AG10803 (cell line): ENCODE results near the gene COG7.
"Not testable (repeated sequence)": the region's sequence is repeated elsewhere in the genome, so short reads cannot be mapped to it uniquely, and the experiment has no call there.

Source experiments
- DNase-seq: peaks from one replicate; pipeline ENCODE4 v3.0.0; 2010; ENCODE audit warnings: low read depth
- H3K4me3 ChIP-seq: 2 replicates; pipeline ENCODE4 v1.5.1; 2011; ENCODE audit warnings: mild to moderate bottlenecking, low read length, control low read depth
- TF ChIP-seq, protein P1 (sequence below): conservative IDR thresholded peaks from 2 replicates; pipeline ENCODE4 v1.5.1; 2011; ENCODE audit warnings: mild to moderate bottlenecking, low read length, control low read depth, inconsistent platforms

COG7 gene

DNA sequence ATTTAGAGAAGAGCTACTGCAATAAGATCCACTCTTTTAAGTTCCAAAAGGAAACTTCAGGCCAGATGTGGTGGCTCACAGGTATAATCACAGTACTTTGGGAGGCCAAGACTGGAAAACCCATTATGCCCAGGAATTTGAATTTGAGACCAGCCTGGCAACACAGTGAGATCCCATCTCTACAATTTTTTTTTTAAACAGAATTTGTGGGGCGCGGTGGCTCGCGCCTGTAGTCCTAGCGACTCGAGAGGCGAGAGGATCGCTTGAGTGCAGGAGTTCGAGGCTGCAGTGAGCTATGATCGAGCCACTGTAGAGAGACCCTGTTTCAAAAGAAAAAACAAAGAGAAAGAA, 793 bp downstream of the COG7 start:
- TF ChIP-seq, protein P1, sequence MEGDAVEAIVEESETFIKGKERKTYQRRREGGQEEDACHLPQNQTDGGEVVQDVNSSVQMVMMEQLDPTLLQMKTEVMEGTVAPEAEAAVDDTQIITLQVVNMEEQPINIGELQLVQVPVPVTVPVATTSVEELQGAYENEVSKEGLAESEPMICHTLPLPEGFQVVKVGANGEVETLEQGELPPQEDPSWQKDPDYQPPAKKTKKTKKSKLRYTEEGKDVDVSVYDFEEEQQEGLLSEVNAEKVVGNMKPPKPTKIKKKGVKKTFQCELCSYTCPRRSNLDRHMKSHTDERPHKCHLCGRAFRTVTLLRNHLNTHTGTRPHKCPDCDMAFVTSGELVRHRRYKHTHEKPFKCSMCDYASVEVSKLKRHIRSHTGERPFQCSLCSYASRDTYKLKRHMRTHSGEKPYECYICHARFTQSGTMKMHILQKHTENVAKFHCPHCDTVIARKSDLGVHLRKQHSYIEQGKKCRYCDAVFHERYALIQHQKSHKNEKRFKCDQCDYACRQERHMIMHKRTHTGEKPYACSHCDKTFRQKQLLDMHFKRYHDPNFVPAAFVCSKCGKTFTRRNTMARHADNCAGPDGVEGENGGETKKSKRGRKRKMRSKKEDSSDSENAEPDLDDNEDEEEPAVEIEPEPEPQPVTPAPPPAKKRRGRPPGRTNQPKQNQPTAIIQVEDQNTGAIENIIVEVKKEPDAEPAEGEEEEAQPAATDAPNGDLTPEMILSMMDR: no peak
- no peak for DNase-seq
- peak overlapping the region; percentile 94 for H3K4me3 ChIP-seq

DNA sequence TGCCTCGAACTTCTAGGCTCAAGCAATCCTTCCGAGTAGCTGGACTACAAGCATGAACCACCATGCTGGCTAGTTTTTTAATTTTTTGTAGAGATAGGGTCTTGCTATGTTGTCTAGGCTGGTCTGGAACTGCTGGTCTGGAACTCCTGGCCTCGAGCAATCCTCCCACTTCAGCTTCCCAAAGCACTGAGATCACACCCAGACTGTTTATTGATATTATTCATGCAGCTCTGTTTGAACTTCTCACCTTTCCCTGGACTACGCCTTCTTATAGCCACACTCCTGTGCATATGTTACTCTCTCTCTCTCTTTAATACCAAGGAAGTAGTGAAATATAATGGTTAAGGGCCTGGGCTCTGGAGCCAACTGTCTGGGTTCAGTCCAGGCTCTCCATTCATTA, 4.6 kb downstream of the COG7 start:
- H3K4me3 ChIP-seq: no peak overlapping the region
- TF ChIP-seq, protein P1: no peak
- no peak for DNase-seq

DNA sequence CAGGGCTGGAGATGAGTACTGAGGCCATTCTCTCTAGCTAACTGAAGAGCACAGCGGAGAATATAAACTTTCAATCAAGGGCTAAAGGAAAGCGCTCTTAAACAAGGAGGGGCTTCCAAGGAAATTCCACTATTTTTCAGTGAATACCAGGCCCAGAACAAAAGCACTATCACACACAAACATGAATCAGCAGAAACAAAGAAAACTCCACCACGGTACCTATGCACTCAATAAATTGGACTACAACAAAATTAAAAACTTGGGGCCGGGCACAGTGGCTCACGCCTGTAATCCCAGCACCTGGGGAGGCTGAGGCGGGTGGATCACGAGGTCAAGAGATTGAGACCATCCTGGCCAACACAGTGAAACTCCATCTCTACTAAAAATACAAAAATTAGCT, 15.4 kb downstream of the COG7 start:
- H3K4me3 ChIP-seq, DNase-seq: not testable (repeated sequence)

DNA sequence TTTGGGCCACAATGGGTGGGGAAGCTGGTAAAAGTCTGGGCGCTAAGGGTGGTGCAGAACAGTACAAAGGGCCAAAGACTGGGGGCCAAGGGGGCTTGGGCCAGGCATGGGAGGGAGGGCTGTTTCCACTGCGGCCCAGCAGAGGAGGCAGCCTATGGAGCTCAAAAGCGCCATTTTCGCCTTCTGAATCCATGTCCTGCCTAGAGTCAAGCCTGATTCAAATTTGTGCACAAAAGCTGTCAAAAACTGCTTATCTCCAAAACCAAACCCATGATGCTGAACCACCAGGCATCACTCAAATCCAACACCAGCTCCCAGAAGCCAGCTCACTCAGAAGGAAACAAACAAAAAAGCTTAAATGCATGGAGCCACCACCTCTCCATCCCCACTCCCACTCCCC, 16.0 kb downstream of the COG7 start:
- no peak for DNase-seq
- TF ChIP-seq, protein P1: no peak
- no peak overlapping the region for H3K4me3 ChIP-seq

DNA sequence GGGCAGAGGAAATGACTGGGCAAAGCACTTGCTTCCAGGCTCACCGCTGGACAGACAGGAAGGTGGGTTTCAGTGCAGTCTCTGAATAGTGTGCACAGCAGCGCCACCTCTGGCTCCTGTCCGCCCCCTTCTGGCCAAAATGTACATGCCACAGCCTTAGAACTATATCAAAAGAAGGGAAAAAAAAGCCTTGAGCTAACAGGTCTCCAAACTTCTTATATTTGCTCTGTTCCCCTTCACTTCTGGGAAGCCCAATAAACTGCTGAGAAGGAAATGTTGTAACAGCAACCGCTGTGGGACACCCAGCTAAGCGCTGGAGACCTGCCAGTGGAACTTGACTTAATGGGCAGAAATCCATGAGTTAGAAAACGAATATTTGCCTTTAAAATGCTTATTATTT, 17.5 kb downstream of the COG7 start:
- peak; percentile 36 for DNase-seq
- TF ChIP-seq, protein P1: peak; percentile 80
- H3K4me3 ChIP-seq: no peak overlapping the region

DNA sequence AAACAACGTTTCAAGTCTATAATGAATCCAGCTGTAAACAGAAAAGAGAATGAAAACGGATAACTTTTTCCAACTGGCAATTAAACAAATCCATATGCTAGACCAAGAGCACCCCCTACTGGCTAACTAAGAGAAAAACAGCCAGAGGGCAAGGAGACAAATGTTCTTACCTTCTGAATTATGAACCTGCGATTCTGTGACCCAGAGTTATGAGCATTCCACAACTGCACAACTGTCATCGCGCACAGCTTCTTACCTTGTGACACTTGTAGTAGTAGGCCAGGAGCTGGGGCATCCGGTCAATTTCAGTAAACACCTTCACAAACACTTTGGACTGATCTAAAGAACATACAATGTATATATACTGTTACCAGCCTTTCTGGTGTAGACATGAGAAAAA, 18.6 kb downstream of the COG7 start:
- peak; percentile 69 for DNase-seq
- no peak overlapping the region for H3K4me3 ChIP-seq
- TF ChIP-seq, protein P1: peak; percentile 92

DNA sequence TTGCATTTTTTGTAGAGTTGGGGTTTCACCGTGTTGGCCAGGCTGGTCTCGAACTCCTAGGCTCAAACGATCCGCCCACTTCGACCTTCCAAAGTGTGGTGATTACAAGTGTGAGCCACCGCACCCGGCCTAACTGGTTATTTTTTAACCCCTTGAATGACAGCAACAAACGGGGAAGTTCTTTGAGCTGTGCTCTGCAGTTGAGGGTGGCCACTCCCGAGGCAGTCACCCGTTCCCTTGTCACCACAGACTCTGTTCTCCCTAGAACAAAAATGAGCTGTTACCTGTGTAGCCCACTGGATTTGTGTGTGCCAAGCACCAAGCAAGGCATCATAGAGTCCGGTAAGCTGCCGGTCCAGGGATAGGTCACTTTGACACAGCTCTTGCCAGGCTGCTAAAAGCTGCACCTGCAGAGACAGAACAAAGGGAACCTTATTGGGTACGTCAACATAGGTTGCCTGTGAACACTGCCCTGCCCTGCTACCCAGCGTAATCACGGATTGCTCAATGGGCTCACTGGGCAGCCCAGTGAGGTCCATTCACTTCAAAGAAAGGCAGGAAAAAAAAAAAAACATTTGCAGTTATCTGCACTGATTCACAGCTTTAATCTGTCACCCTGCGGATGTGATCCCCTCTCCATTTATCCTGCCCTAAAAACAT, 19.6 kb downstream of the COG7 start:
- TF ChIP-seq, protein P1: no peak
- no peak for DNase-seq
- no peak overlapping the region for H3K4me3 ChIP-seq
